ENCODE data around the gene ORM1.

Gene ORM1

DNA sequence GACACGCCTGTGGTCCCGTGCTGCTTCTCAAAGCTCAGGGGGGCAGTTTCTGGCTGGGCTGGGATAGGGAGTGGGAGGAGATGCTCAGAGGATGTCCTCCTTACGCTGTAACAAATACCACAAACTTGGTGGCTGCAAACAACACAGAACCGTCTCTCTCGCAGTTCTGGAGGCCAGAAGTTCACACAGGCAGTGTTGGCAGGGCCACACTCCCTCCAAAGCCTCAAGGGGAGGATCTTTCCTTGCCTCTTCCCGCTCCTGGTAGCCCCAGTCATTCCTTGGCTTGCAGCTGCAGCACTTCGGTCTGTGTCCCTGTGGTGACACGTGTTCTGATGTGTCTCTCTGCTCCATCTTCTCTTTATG is 10.4 kb upstream of the ORM1 start (continued):
- TF ChIP-seq, protein P1, sequence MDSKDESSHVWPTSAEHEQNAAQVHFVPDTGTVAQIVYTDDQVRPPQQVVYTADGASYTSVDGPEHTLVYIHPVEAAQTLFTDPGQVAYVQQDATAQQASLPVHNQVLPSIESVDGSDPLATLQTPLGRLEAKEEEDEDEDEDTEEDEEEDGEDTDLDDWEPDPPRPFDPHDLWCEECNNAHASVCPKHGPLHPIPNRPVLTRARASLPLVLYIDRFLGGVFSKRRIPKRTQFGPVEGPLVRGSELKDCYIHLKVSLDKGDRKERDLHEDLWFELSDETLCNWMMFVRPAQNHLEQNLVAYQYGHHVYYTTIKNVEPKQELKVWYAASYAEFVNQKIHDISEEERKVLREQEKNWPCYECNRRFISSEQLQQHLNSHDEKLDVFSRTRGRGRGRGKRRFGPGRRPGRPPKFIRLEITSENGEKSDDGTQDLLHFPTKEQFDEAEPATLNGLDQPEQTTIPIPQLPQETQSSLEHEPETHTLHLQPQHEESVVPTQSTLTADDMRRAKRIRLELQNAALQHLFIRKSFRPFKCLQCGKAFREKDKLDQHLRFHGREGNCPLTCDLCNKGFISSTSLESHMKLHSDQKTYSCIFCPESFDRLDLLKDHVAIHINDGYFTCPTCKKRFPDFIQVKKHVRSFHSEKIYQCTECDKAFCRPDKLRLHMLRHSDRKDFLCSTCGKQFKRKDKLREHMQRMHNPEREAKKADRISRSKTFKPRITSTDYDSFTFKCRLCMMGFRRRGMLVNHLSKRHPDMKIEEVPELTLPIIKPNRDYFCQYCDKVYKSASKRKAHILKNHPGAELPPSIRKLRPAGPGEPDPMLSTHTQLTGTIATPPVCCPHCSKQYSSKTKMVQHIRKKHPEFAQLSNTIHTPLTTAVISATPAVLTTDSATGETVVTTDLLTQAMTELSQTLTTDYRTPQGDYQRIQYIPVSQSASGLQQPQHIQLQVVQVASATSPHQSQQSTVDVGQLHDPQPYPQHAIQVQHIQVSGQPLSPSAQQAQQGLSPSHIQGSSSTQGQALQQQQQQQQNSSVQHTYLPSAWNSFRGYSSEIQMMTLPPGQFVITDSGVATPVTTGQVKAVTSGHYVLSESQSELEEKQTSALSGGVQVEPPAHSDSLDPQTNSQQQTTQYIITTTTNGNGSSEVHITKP (tag by site-specific recombination; IDR thresholded peaks at IDR 0.05), result no peak
- TF ChIP-seq, protein P2, sequence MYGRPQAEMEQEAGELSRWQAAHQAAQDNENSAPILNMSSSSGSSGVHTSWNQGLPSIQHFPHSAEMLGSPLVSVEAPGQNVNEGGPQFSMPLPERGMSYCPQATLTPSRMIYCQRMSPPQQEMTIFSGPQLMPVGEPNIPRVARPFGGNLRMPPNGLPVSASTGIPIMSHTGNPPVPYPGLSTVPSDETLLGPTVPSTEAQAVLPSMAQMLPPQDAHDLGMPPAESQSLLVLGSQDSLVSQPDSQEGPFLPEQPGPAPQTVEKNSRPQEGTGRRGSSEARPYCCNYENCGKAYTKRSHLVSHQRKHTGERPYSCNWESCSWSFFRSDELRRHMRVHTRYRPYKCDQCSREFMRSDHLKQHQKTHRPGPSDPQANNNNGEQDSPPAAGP (tag by site-specific recombination; IDR thresholded peaks at IDR 0.05), result no peak
- TF ChIP-seq GLI4 (tag by site-specific recombination; IDR thresholded peaks at IDR 0.05) (no peak), ZNF561 (tag by site-specific recombination; IDR thresholded peaks at IDR 0.05; ENCODE audit: borderline replicate concordance) (no peak), ZNF654 (tag by site-specific recombination; IDR thresholded peaks at IDR 0.05; ENCODE audit: low read depth) (no peak), MZF1 (tag by site-specific recombination; IDR thresholded peaks at IDR 0.05; ENCODE audit: borderline replicate concordance) (no peak), ZNF184 (tag by site-specific recombination; IDR thresholded peaks at IDR 0.05) (no peak), ZNF629 (tag by site-specific recombination; IDR thresholded peaks at IDR 0.05) (no peak)
- TF ChIP-seq, protein P3, sequence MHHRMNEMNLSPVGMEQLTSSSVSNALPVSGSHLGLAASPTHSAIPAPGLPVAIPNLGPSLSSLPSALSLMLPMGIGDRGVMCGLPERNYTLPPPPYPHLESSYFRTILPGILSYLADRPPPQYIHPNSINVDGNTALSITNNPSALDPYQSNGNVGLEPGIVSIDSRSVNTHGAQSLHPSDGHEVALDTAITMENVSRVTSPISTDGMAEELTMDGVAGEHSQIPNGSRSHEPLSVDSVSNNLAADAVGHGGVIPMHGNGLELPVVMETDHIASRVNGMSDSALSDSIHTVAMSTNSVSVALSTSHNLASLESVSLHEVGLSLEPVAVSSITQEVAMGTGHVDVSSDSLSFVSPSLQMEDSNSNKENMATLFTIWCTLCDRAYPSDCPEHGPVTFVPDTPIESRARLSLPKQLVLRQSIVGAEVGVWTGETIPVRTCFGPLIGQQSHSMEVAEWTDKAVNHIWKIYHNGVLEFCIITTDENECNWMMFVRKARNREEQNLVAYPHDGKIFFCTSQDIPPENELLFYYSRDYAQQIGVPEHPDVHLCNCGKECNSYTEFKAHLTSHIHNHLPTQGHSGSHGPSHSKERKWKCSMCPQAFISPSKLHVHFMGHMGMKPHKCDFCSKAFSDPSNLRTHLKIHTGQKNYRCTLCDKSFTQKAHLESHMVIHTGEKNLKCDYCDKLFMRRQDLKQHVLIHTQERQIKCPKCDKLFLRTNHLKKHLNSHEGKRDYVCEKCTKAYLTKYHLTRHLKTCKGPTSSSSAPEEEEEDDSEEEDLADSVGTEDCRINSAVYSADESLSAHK (tag by site-specific recombination; IDR thresholded peaks at IDR 0.05), result no peak

DNA sequence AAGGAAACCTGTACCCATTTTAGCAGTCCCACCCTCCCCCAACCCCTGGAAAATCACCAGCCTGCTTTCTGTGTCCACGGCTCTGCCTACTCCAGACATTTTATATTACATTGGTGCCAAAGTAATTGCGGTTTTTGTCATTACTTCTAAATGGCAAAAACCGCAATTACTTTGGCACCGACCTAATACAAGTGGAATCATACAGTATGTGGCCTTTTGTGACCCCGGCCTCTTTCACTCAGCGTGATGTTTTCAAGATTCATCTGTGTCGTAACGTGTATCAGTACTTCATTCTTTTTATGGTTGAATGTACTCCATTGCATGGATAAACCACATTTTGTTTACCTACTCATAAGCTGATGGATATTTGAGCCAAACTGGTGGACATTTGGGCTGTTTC is 9.7 kb upstream of the ORM1 start:
- ChIA-PET POLR2A (no interaction called here), CTCF (interaction anchor here (0.6 to 2.4 kb wide), 2 partner anchors 93 to 205 kb away, joined by 4 to 11 read pairs; no protein-coding TSS in a partner anchor)
- Histone ChIP-seq H3K36me3 (ENCODE audit: control insufficient read depth in 2 of 2, insufficient read depth in 1 of 2, low read length in 2 of 2) (no peaks in the 10 kb centered on the region), H3K4me3 (ENCODE audit: low read depth, low read length) (no peak overlapping the region), H3K4me1 (ENCODE audit: control insufficient read depth, insufficient read depth, low read length) (no peaks in the 10 kb centered on the region), H3K27ac (ENCODE audit: extremely low read depth, low read depth, low read length) (no peak overlapping the region), H3K9me3 (ENCODE audit: control insufficient read depth, insufficient read depth, low read depth, low read length) (no peaks in the 10 kb centered on the region)
- TF ChIP-seq SALL2 (tag by site-specific recombination; IDR thresholded peaks at IDR 0.05; ENCODE audit: borderline replicate concordance) (no peak), EGR2 (tag by site-specific recombination; IDR thresholded peaks at IDR 0.05; ENCODE audit: low read depth) (no peak), RBAK (tag by site-specific recombination; IDR thresholded peaks at IDR 0.05) (no peak), ZNF404 (tag by site-specific recombination; IDR thresholded peaks at IDR 0.05) (no peak), ZNF214 (tag by site-specific recombination; IDR thresholded peaks at IDR 0.05; ENCODE audit: borderline replicate concordance) (no peak), ZNF341 (tag by site-specific recombination; IDR thresholded peaks at IDR 0.05; ENCODE audit: low read depth) (no peak), ZNF292 (tag by site-specific recombination; IDR thresholded peaks at IDR 0.05; ENCODE audit: borderline replicate concordance, low read depth) (no peak), ZNF660 (tag by site-specific recombination; IDR thresholded peaks at IDR 0.05) (no peak), GLIS2 (tag by site-specific recombination; IDR thresholded peaks at IDR 0.05) (no peak), ZNF585B (tag by site-specific recombination; IDR thresholded peaks at IDR 0.05) (no peak)
- TF ChIP-seq, protein P4, sequence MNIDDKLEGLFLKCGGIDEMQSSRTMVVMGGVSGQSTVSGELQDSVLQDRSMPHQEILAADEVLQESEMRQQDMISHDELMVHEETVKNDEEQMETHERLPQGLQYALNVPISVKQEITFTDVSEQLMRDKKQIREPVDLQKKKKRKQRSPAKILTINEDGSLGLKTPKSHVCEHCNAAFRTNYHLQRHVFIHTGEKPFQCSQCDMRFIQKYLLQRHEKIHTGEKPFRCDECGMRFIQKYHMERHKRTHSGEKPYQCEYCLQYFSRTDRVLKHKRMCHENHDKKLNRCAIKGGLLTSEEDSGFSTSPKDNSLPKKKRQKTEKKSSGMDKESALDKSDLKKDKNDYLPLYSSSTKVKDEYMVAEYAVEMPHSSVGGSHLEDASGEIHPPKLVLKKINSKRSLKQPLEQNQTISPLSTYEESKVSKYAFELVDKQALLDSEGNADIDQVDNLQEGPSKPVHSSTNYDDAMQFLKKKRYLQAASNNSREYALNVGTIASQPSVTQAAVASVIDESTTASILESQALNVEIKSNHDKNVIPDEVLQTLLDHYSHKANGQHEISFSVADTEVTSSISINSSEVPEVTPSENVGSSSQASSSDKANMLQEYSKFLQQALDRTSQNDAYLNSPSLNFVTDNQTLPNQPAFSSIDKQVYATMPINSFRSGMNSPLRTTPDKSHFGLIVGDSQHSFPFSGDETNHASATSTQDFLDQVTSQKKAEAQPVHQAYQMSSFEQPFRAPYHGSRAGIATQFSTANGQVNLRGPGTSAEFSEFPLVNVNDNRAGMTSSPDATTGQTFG (tag by site-specific recombination; IDR thresholded peaks at IDR 0.05; ENCODE audit: borderline replicate concordance), result no peak
- TF ChIP-seq, protein P5, sequence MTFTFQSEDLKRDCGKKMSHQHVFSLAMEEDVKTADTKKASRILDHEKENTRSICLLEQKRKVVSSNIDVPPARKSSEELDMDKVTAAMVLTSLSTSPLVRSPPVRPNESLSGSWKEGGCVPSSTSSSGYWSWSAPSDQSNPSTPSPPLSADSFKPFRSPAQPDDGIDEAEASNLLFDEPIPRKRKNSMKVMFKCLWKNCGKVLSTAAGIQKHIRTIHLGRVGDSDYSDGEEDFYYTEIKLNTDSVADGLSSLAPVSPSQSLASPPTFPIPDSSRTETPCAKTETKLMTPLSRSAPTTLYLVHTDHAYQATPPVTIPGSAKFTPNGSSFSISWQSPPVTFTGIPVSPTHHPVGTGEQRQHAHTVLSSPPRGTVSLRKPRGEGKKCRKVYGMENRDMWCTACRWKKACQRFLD (tag by site-specific recombination; IDR thresholded peaks at IDR 0.05), result no peak
- TF ChIP-seq, protein P6, sequence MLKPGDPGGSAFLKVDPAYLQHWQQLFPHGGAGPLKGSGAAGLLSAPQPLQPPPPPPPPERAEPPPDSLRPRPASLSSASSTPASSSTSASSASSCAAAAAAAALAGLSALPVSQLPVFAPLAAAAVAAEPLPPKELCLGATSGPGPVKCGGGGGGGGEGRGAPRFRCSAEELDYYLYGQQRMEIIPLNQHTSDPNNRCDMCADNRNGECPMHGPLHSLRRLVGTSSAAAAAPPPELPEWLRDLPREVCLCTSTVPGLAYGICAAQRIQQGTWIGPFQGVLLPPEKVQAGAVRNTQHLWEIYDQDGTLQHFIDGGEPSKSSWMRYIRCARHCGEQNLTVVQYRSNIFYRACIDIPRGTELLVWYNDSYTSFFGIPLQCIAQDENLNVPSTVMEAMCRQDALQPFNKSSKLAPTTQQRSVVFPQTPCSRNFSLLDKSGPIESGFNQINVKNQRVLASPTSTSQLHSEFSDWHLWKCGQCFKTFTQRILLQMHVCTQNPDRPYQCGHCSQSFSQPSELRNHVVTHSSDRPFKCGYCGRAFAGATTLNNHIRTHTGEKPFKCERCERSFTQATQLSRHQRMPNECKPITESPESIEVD (tag by site-specific recombination; IDR thresholded peaks at IDR 0.05), result no peak
- TF ChIP-seq, protein P7, sequence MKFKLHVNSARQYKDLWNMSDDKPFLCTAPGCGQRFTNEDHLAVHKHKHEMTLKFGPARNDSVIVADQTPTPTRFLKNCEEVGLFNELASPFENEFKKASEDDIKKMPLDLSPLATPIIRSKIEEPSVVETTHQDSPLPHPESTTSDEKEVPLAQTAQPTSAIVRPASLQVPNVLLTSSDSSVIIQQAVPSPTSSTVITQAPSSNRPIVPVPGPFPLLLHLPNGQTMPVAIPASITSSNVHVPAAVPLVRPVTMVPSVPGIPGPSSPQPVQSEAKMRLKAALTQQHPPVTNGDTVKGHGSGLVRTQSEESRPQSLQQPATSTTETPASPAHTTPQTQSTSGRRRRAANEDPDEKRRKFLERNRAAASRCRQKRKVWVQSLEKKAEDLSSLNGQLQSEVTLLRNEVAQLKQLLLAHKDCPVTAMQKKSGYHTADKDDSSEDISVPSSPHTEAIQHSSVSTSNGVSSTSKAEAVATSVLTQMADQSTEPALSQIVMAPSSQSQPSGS (tag by site-specific recombination; IDR thresholded peaks at IDR 0.05; ENCODE audit: low read depth), result no peak

Data from HEK293 (cell line).